Right atrium auricular region (tissue), 2 donors: ENCODE measurements around the gene OR7A10. TPM values are rescaled to one million over a fixed set of nuclear protein-coding genes. Genes with fewer than 3 reads are reported as not detected.

Source experiments
- DNase-seq: peaks from one replicate; pipeline ENCODE4 v3.0.0-alpha.2; 2019; ENCODE audit warnings: low spot score
- H3K27ac ChIP-seq, 2 donors: fragments of 200-600 bp; sonication (generic); 1 replicate in 1 of 2; 2 replicates in 1 of 2; pipeline ENCODE4 v1.5.1; 2016 to 2019
- H3K27me3 ChIP-seq, 2 donors: fragments of 200-600 bp; sonication (generic); one replicate each; pipeline versions ENCODE4 v1.5.1 to v1.6.0; 2017 to 2019
- H3K36me3 ChIP-seq: fragments of 200-600 bp; sonication (generic); one replicate; pipeline ENCODE4 v1.5.1; 2016
- H3K4me1 ChIP-seq, 2 donors: fragments of 200-600 bp; sonication (generic); one replicate each; pipeline versions ENCODE4 v1.5.1 to v1.6.0; 2017 to 2019
- H3K4me3 ChIP-seq, 2 donors: fragments of 200-600 bp; sonication (generic); 1 replicate in 1 of 2; 2 replicates in 1 of 2; pipeline ENCODE4 v1.5.1; 2017 to 2019; ENCODE audit warnings: mild to moderate bottlenecking in 1 of 2, moderate library complexity in 1 of 2
- H3K9me3 ChIP-seq, 2 donors: fragments of 200-600 bp; sonication (generic); one replicate each; pipeline ENCODE4 v1.5.1; 2019
- CTCF ChIP-seq, 2 donors: fragments of 200-600 bp; sonication (generic); IDR thresholded peaks; one replicate each; pipeline ENCODE4 v1.5.1; 2019; ENCODE audit warnings: antibody characterized with exemption in 2 of 2
- total RNA-seq, 2 donors: library from RNA; depleted of rRNA; stranded (reverse); fragments of >200 nt; gene quantifications; one replicate each; pipeline ENCODE4 v1.1.0, GENCODE V29; 2016

Gene OR7A10
- total RNA-seq, 2 donors from 2014 or later: not detected

GRCh38 chr19:14830702-14831101, 18.0 kb downstream of the OR7A10 start:
- no peak overlapping the region for H3K27ac ChIP-seq
- TF ChIP-seq CTCF (IDR thresholded peaks at IDR 0.05): no peak
- no peaks in the 10 kb centered on the region for H3K4me1 ChIP-seq
- no peak for DNase-seq
- no peaks in the 10 kb centered on the region for H3K36me3 ChIP-seq
- no peak overlapping the region for H3K4me3 ChIP-seq
- H3K9me3 ChIP-seq: peaks cover 0 to under 1% of the 10 kb centered on the region in 2 donors
- no peaks in the 10 kb centered on the region for H3K27me3 ChIP-seq

- TF ChIP-seq CTCF (IDR thresholded peaks at IDR 0.05): no peak
- H3K36me3 ChIP-seq: no peaks in the 10 kb centered on the region
- no peak for DNase-seq
- H3K27me3 ChIP-seq: no peaks in the 10 kb centered on the region
- H3K9me3 ChIP-seq: peaks cover 0 to 7% of the 10 kb centered on the region in 2 donors
- no peak overlapping the region for H3K4me3 ChIP-seq
- H3K4me1 ChIP-seq: no peaks in the 10 kb centered on the region
- no peak overlapping the region for H3K27ac ChIP-seq
Observed at GRCh38 chr19:14826006-14826405, 22.7 kb downstream of the OR7A10 start.

- Histone ChIP-seq H3K27me3 (no peaks in the 10 kb centered on the region), H3K4me1 (no peaks in the 10 kb centered on the region), H3K4me3 (no peak overlapping the region), H3K9me3 (peaks cover 0 to 7% of the 10 kb centered on the region in 2 donors), H3K27ac (no peak overlapping the region), H3K36me3 (no peaks in the 10 kb centered on the region)
- no peak for TF ChIP-seq CTCF (IDR thresholded peaks at IDR 0.05)
- no peak for DNase-seq
Observed at GRCh38 chr19:14821937-14822336, 26.8 kb downstream of the OR7A10 start.

- H3K36me3 ChIP-seq: no peaks in the 10 kb centered on the region
- no peak overlapping the region for H3K27ac ChIP-seq
- no peak for DNase-seq
- TF ChIP-seq CTCF (IDR thresholded peaks at IDR 0.05): no peak
- H3K27me3 ChIP-seq: no peaks in the 10 kb centered on the region
- no peaks in the 10 kb centered on the region for H3K9me3 ChIP-seq
- no peaks in the 10 kb centered on the region for H3K4me1 ChIP-seq
- H3K4me3 ChIP-seq: no peak overlapping the region
Observed at GRCh38 chr19:14818588-14818987, 30.1 kb downstream of the OR7A10 start.

GRCh38 chr19:14817052-14817451, 31.7 kb downstream of the OR7A10 start:
- DNase-seq: no peak
- Histone ChIP-seq H3K4me3 (no peak overlapping the region), H3K9me3 (no peaks in the 10 kb centered on the region), H3K27ac (no peak overlapping the region), H3K4me1 (no peaks in the 10 kb centered on the region), H3K27me3 (no peaks in the 10 kb centered on the region), H3K36me3 (no peaks in the 10 kb centered on the region)
- TF ChIP-seq CTCF (IDR thresholded peaks at IDR 0.05): no peak

GRCh38 chr19:14814982-14815652, 33.6 kb downstream of the OR7A10 start:
- Histone ChIP-seq H3K27ac (no peak overlapping the region), H3K36me3 (no peaks in the 10 kb centered on the region), H3K4me1 (no peaks in the 10 kb centered on the region), H3K4me3 (no peak overlapping the region), H3K27me3 (no peaks in the 10 kb centered on the region), H3K9me3 (no peaks in the 10 kb centered on the region)
- no peak for TF ChIP-seq CTCF (IDR thresholded peaks at IDR 0.05)
- no peak for DNase-seq
